HG03045 (cell line): ENCODE measurements around the gene STPG1.

ENCODE experiments used
- ATAC-seq: cut with Tn5 transposase; IDR thresholded peaks from one replicate; pipeline ENCODE4 v1.9.1; 2021; ENCODE audit warnings: mild to moderate bottlenecking, moderate library complexity; ENCODE audit not compliant: unreplicated experiment

Gene STPG1

GRCh38 chr1:24373710-24374109, 39.9 kb downstream of the STPG1 start:
- no peak for ATAC-seq

- no peak for ATAC-seq
Observed at GRCh38 chr1:24373044-24373443, 40.5 kb downstream of the STPG1 start.

GRCh38 chr1:24369801-24370200, 43.8 kb downstream of the STPG1 start:
- ATAC-seq = no peak

GRCh38 chr1:24369199-24369598, 44.4 kb downstream of the STPG1 start:
- no peak for ATAC-seq

- ATAC-seq = no peak
Observed at GRCh38 chr1:24366707-24367106, 46.9 kb downstream of the STPG1 start.

GRCh38 chr1:24364975-24365678, 48.5 kb downstream of the STPG1 start:
- ATAC-seq = no peak

GRCh38 chr1:24364605-24364974, 49.0 kb downstream of the STPG1 start:
- ATAC-seq = no peak

GRCh38 chr1:24363994-24364393, 49.6 kb downstream of the STPG1 start:
- no peak for ATAC-seq

GRCh38 chr1:24362982-24363614, 50.5 kb downstream of the STPG1 start:
- no peak for ATAC-seq

- no peak for ATAC-seq
Observed at GRCh38 chr1:24362396-24362795, 51.2 kb downstream of the STPG1 start.

- ATAC-seq = no peak
Observed at GRCh38 chr1:24361811-24362210, 51.8 kb downstream of the STPG1 start.

GRCh38 chr1:24360681-24361080, 52.9 kb downstream of the STPG1 start:
- ATAC-seq = no peak

- no peak for ATAC-seq
Observed at GRCh38 chr1:24357038-24357437, 56.5 kb downstream of the STPG1 start.

GRCh38 chr1:24355466-24355865, 58.1 kb downstream of the STPG1 start:
- ATAC-seq = no peak

GRCh38 chr1:24353292-24353891, 60.2 kb downstream of the STPG1 start:
- ATAC-seq = no peak

- ATAC-seq = no peak
Observed at GRCh38 chr1:24351918-24352627, 61.5 kb downstream of the STPG1 start.

GRCh38 chr1:24351247-24351646, 62.3 kb downstream of the STPG1 start:
- no peak for ATAC-seq

- ATAC-seq = no peak
Observed at GRCh38 chr1:24349891-24350290, 63.7 kb downstream of the STPG1 start.

- no peak for ATAC-seq
Observed at GRCh38 chr1:24348196-24348595, 65.4 kb downstream of the STPG1 start.

- ATAC-seq = no peak
Observed at GRCh38 chr1:24347159-24347934, 66.2 kb downstream of the STPG1 start.

- ATAC-seq = no peak
Observed at GRCh38 chr1:24345334-24345733, 68.2 kb downstream of the STPG1 start.
